Activated T-cell treated with anti-CD3 and anti-CD28 coated beads for 1 hour (primary cell): ENCODE data around the gene GPR156.

Experiments
- DNase-seq: peaks from one replicate; pipeline ENCODE4 v3.0.0-alpha.2; 2020; ENCODE audit warnings: low read depth

GPR156 gene

GRCh38 chr3:120125992-120126391, 159.0 kb downstream of the GPR156 start:
- DNase-seq, result no peak

GRCh38 chr3:120119846-120120510, 165.0 kb downstream of the GPR156 start:
- no peak for DNase-seq
